Measurements from ENCODE around the gene C19orf38. TPM values are rescaled to one million over a fixed set of nuclear protein-coding genes. Genes with fewer than 3 reads are reported as not detected.

The C19orf38 gene
- total RNA-seq, 1 experiment from 2014 or later: not detected

GRCh38 chr19:10864538-10864899, 16.3 kb downstream of the C19orf38 start:
- H3K36me3 Mint-ChIP-seq (ENCODE audit: insufficient read depth in 1 of 3, low read depth in 3 of 3): no peaks in the 10 kb centered on the region
- no peak overlapping the region for H2AK5ac ChIP-seq (ENCODE audit: insufficient read length, low read length)
- peak overlapping the region; percentile 4 to 25 (median 12); a peak in 2 of 7 replicates for H3K27ac Mint-ChIP-seq
- no peak overlapping the region for H3K18ac ChIP-seq (ENCODE audit: insufficient read length, low read depth, low read length)
- no peak overlapping the region for H3K4ac ChIP-seq (ENCODE audit: low read depth, low read length)
- H2BK15ac ChIP-seq (ENCODE audit: low read depth, low read length): no peak overlapping the region
- H2BK5ac ChIP-seq (ENCODE audit: insufficient read length, low read length): no peak overlapping the region
- H3T11ph ChIP-seq (ENCODE audit: low read length): no peak overlapping the region
- no peak overlapping the region for H4K8ac ChIP-seq (replicated peaks; ENCODE audit: insufficient read length, low read depth, low read length)
- no peak overlapping the region for H4K5ac ChIP-seq (ENCODE audit: insufficient read length, low read depth, low read length)
- no peaks in the 10 kb centered on the region for H3K79me1 ChIP-seq (ENCODE audit: insufficient read depth, low read depth, low read length, poor library complexity, severe bottlenecking)
- H3K14ac ChIP-seq (ENCODE audit: insufficient read depth, low read length): no peak overlapping the region
- H3K9me3 ChIP-seq (ENCODE audit: control insufficient read depth, low read depth, low read length): no peaks in the 10 kb centered on the region
- no peak overlapping the region for H3K27ac ChIP-seq (ENCODE audit: insufficient read length, low read depth, low read length)
- H3K4me1 ChIP-seq (ENCODE audit: insufficient read depth, low read length): peaks cover 2% of the 10 kb centered on the region; the same call in 1 of the 2 replicates
- H4K91ac ChIP-seq (ENCODE audit: insufficient read length, low read depth, low read length): no peak overlapping the region
- H3K23ac ChIP-seq (ENCODE audit: insufficient read length, low read depth, low read length): no peak overlapping the region
- WGBS (ENCODE audit: extremely low coverage, insufficient read length, low lambda C conversion rate): no CpG with 5 or more reads among the region's 6 CpGs
- no peak overlapping the region for H2BK120ac ChIP-seq (ENCODE audit: low read depth, low read length, poor library complexity, severe bottlenecking)
- H2BK20ac ChIP-seq (ENCODE audit: low read depth, low read length, poor library complexity, severe bottlenecking): no peak overlapping the region
- no peaks in the 10 kb centered on the region for H3K27me3 ChIP-seq (ENCODE audit: insufficient read depth, low read length)
- H3K4me2 ChIP-seq (ENCODE audit: insufficient read depth, insufficient read length, low read length): no peak overlapping the region
- DNase-seq: peak; percentile 87
- no peaks in the 10 kb centered on the region for H3K27me3 Mint-ChIP-seq (ENCODE audit: low read depth)
- H3K4me3 Mint-ChIP-seq: peak overlapping the region in 1 of 2 experiments; percentile 55; a peak in 2 of 5 replicates
- H3K9me3 Mint-ChIP-seq: no peaks in the 10 kb centered on the region
- H3K4me1 Mint-ChIP-seq: peaks cover 6 to 21% of the 10 kb centered on the region in 2 experiments
- no peak overlapping the region for H3K9ac ChIP-seq (ENCODE audit: extremely low read depth, insufficient read length, low read length)
- no peaks in the 10 kb centered on the region; the same call in 1 of the 2 replicates for H3K79me2 ChIP-seq (ENCODE audit: insufficient read depth, low read length)
- TF ChIP-seq CTCF (conservative IDR thresholded peaks at IDR 0.05): peak; percentile 93
- no peaks in the 10 kb centered on the region for H3K23me2 ChIP-seq (ENCODE audit: insufficient read length, low read depth, low read length, poor library complexity, severe bottlenecking)
- H2BK12ac ChIP-seq (ENCODE audit: insufficient read length, low read depth, low read length): no peak overlapping the region
- no peaks in the 10 kb centered on the region for H4K20me1 ChIP-seq (ENCODE audit: control insufficient read depth, insufficient read depth, insufficient read length)
- H3K56ac ChIP-seq (ENCODE audit: insufficient read length, low read depth, low read length): no peak overlapping the region
- H2AFZ ChIP-seq (ENCODE audit: low read length): no peak overlapping the region
